Neural crest cell (in vitro differentiated cells): ENCODE measurements around the gene SIM1. TPM values are rescaled to one million over a fixed set of nuclear protein-coding genes. Genes with fewer than 3 reads are reported as not detected.

Experiments used
- DNase-seq: peaks from one replicate; pipeline ENCODE4 v3.0.0; 2021; ENCODE audit warnings: low read depth, mixed read lengths, low spot score
- H3K27ac Mint-ChIP-seq: one replicate; pipeline ENCODE4 v1.8.0; 2021; ENCODE audit warnings: mild to moderate bottlenecking, mixed read lengths; ENCODE audit not compliant: unreplicated experiment
- H3K27me3 Mint-ChIP-seq: 2 replicates; pipeline ENCODE4 v1.8.0; 2021; ENCODE audit warnings: low read depth, mild to moderate bottlenecking, mixed read lengths
- H3K36me3 Mint-ChIP-seq: 2 replicates; pipeline ENCODE4 v1.8.0; 2021; ENCODE audit warnings: low read depth, mild to moderate bottlenecking, mixed read lengths
- H3K4me1 Mint-ChIP-seq: 2 replicates; pipeline ENCODE4 v1.8.0; 2021; ENCODE audit warnings: mixed read lengths
- H3K4me3 Mint-ChIP-seq: one replicate; pipeline ENCODE4 v1.8.0; 2021; ENCODE audit warnings: mild to moderate bottlenecking, mixed read lengths
- H3K9me3 Mint-ChIP-seq: 2 replicates; pipeline ENCODE4 v1.8.0; 2021; ENCODE audit warnings: mixed read lengths
- total RNA-seq: library from RNA; stranded (reverse); gene quantifications from 2 replicates; pipeline ENCODE4 v1.2.1, GENCODE V29; 2021
- TF ChIP-seq, protein P1 (sequence below): fragments of 200-600 bp; sonication (generic); conservative IDR thresholded peaks from 2 replicates; pipeline ENCODE4 v1.5.0; 2021; ENCODE audit warnings: antibody characterized with exemption, mild to moderate bottlenecking

SIM1 gene
- total RNA-seq, 1 donor from 2014 or later, result 0.58 TPM

DNA sequence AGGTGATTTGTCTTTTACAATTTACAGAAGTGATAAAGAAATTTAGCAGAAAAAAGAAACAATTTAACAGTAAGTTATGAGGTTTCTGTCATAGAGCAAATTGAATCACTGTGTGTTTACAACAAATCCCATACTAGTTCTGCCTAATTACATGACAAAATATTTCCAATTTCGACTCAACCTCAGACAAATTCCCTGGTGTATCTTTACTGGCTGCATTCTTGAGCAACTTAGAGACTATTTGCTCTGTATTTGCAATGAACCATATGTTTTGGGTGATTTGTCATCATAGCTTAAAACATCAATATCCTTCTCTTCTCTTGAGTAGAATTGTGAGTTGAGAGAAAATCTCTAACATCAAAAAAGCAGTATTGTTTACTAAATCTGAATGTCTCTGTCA lies 128.7 kb downstream of the SIM1 start:
- H3K27me3 Mint-ChIP-seq, result no peaks in the 10 kb centered on the region
- H3K27ac Mint-ChIP-seq, result no peak overlapping the region
- H3K4me3 Mint-ChIP-seq, result no peak overlapping the region
- H3K4me1 Mint-ChIP-seq, result no peaks in the 10 kb centered on the region
- TF ChIP-seq, protein P1, sequence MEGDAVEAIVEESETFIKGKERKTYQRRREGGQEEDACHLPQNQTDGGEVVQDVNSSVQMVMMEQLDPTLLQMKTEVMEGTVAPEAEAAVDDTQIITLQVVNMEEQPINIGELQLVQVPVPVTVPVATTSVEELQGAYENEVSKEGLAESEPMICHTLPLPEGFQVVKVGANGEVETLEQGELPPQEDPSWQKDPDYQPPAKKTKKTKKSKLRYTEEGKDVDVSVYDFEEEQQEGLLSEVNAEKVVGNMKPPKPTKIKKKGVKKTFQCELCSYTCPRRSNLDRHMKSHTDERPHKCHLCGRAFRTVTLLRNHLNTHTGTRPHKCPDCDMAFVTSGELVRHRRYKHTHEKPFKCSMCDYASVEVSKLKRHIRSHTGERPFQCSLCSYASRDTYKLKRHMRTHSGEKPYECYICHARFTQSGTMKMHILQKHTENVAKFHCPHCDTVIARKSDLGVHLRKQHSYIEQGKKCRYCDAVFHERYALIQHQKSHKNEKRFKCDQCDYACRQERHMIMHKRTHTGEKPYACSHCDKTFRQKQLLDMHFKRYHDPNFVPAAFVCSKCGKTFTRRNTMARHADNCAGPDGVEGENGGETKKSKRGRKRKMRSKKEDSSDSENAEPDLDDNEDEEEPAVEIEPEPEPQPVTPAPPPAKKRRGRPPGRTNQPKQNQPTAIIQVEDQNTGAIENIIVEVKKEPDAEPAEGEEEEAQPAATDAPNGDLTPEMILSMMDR, result no peak
- no peak for DNase-seq
- peaks cover 7% of the 10 kb centered on the region for H3K36me3 Mint-ChIP-seq
- H3K9me3 Mint-ChIP-seq, result peaks cover 11% of the 10 kb centered on the region
